GM18873 (cell line): ENCODE measurements around the gene TGFB3.
"Not testable (repeated sequence)": the region's sequence is repeated elsewhere in the genome, so short reads cannot be mapped to it uniquely, and the experiment has no call there.

Experiments used
- ATAC-seq: cut with Tn5 transposase; IDR thresholded peaks from one replicate; pipeline ENCODE4 v1.9.1; 2021; ENCODE audit warnings: mild to moderate bottlenecking, moderate library complexity, moderate number of reproducible peaks; ENCODE audit not compliant: unreplicated experiment, low FRiP score

Gene TGFB3

DNA sequence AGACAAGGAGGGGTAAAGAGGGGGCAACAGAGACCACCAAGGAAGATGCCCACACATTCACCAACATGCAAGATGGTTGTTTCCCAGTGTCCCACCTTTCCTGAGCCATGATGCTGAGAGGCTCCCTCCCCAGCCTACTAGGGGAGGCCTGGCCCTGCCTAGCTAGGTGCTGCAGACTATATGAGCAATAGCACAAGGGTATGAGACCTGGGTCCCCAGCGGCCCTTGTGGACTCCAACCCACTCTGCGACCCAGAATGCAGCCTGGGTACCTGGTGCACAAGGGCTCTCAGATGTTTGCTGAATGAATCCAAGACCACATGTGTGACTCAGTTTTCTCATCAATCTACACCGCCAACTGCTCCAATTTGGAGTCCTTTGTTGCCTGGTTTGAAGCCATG, 13.9 kb downstream of the TGFB3 start:
- no peak for ATAC-seq

DNA sequence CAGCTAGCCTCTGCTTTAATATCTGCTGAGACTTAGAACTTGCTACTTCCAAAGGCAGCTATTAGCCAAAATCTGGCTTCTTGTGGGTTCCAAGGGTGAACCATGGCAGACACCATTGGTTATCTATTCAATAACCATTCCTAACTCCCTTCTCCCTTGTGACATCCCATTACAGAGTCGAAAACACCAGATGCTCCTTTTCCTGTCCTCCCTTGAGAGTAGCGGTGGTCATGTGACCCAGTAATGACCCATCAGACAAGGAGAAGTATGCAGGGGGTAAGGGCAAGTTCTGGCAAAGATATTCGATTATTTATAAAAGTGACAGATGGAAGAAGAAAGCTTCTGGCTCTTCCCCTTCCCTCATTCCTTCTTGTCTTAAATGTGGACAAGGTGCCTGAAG, 20.1 kb downstream of the TGFB3 start:
- no peak for ATAC-seq

DNA sequence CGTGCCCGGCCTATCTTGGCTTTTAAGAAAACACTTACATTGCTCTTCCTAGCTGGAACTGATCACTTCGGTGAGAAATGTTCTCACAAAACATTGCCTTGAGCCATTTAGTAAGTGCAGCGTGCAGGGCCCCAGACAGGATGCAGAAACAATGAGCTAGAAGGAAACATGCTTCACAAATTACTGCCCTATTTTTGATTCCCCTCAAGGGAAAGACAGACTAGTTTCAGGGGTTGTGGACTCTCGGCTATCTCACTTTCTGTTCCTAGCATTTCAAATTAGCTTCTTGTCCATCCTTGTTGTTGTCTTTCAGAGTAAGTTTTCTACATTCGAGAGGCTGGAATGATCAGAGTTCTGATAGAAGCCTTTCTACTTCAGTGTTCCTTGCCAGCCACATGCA, 21.6 kb downstream of the TGFB3 start:
- no peak for ATAC-seq

DNA sequence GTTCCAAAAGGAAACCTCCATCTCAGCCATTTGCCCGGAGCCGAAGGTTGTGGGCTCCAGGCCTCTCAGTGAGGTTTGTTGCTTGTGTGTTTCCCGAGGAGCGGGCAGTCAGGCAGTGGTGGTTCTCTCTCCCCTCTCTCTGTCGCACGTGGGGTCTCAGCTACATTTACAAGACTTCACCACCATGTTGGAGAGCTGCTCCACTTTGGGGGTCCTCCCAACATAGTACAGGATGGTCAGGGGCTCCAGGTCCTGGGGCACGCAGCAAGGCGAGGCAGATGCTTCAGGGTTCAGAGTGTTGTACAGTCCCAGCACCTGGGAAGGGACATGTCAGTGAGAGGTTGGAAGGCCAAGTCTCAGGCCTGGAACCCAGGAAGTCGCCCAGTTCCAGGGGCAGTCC, 22.8 kb downstream of the TGFB3 start:
- ATAC-seq, result no peak

DNA sequence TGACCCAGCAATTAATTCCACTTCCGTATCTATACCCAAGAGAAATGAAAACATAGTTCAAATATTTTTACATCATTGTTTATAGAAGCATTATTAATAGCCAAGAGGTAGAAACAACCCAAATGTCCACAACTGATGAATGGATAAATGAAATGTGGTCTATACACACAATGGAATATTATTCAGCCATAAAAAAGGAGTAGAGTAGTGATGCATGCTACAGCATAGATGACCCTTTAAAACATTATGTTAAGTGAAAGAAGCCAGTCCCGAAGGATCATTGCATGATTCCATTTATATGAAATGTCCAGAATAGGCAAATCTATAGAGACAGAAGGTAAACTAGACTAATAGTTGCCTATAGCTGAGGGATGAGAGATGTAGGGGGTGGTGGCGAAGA, 29.3 kb downstream of the TGFB3 start:
- ATAC-seq, result no peak

DNA sequence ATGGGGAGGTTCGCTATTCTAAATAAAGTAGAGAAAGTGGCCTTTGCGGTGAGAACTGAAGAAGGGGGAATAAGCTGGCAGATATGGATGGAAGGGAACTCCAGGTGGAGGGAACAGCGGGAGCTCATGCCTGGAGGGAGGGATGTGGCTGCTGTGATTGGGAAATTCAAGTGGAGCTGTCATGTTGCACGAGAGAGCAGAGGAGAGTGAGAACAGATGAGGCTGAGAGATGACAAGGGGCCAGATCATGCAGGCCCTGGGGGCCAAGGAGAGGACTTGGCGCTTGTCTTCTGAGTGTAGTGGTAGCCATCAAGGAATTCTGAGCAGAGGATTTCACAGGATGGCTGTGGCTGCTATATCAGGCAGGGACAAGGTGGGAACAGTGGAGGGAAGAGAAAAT, 35.0 kb downstream of the TGFB3 start:
- no peak for ATAC-seq

DNA sequence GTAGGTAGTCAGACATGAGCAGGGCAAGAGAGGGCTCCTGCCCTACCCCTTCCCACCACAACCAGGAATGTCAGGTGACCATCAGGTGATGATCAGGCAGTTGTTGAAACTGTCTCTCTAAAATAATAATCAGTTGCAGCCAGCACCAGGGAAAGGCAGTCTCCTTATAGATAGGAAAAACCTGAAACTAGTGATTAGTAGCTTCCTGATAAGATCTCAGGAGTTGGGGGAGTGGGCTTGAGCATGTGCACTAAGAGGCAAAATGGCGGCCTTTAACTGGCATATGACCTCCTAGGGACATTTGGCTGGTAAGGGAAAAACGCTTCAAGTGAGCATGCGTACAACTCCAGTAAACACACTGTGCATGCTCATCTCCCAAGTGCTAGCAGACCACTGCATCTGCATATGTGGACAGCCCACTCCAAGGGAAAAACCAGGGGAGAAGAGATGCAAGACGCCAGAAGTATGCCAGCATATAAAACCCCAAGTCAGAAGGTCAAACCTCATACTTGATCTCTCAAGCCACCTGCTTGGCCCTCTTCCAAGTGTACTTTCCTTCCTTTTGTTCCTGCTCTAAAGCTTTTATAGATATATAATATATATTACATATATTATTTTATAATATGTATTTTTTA, 37.1 kb downstream of the TGFB3 start:
- no peak for ATAC-seq

DNA sequence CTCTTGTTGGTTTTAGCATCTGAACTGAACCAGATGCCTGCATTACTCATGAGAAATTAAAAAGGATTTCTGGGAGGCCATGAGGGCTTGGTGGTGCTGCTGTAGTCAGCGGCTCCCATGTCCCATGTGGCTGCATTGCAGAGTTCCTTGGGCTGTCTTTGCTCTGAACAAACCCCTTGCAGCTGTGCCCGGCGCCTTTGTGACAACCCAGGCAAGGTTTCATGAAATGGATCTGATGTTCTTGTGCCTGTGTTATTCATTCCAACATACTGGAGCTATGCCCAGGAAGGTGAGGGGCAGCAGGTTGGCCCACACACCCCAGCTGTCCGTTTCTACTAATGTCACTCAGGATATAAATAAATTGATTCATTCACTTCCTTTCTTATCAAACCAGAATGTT, 40.8 kb downstream of the TGFB3 start:
- ATAC-seq, result no peak

DNA sequence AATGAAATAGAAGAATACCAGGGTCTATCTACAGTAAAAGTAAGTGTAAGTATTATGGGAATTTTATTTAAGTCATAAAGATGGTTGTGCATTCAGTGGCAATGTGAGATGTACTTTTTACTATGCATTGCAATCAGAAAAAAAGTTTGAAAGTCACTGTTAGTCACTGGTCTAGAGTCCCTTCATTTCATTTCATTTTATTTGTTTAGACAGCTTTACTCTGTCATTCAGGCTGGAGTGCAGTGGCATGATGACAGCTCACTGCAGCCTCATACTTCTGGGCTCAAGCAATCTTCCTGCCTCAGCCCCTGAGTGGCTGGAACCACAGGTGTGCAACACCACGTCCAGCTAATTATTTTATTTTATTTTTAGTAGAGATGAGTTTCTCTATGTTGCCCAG, 42.6 kb downstream of the TGFB3 start:
- no peak for ATAC-seq

DNA sequence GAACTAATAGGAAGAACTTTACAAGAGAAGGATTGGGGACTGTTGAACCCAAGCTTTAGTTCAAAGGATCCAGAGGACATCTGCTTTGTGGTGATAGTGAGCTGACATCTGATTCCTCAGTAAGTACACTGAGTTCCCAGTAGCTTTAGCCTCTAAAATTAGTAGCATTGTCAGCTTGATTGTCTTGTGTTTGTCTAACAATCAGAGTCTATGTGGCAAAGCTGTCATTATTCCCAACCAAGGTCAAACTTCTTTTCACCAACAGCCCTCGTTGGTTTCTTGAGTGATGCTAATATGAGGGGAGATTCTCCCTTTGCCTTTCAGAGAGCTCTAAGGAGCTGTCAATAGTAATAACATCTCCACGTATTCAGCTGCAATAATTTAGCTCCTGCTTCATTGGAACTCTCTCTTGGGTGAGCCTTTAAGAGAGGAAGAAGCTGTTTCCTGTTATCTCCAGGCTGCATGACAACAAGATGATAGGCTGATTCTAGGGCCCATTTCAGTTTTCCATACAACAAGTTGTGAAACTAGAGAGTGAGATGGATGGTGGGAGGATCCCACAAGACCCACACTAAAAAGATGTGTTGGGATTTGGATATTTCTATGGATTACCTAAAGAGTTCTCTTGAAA, 46.7 kb downstream of the TGFB3 start:
- ATAC-seq, result no peak

DNA sequence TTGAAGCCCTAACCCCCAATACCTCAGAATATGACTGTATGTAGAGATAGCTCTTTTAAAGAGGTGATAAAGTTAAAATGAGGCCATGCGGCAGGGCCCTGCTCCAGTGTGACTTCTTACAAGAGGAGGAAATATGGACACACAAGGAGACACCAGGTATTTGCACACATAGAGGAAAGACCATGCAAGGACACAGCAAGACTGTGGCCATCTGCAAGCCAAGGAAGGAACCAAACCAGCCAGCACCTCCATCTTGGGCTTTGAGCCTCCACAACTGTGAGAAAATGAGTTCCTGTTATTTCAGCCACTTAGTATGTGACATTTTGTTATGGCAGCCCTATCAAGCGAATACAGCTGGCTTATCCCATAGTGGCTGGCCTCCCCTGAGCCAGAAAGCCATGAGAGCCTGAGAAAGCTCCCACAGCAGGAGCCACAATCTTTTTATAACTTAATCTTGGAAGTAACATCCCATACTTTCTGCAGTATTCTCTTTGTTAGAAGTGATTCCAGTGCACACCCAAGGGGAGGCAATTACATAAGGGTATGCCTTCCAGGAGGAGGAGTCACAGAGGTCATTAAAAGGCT, 48.0 kb downstream of the TGFB3 start:
- ATAC-seq, result no peak

DNA sequence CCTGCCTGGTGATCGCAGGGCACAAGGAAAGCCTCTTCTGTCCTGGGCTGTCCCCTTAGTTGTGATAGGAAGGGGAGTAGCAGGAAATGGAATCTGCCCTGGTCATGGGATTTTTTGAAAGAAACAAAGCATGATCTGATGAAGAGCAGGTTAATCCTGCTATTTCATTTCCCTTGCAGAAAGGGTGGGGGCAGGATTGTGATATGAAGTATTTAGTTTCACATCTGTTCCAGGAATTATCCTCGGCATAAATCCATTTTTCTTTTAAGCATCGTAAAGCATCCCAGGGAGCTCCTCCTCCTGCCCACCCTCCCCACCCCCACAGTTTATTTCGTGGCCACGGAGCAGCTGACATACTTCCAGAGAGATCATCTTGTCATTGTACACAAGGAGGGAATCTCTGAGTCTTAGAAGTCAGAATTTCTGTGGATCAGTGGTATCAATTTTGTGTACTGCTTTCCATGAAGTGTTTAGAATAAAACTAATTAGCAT, 53.1 kb downstream of the TGFB3 start:
- ATAC-seq, result no peak

DNA sequence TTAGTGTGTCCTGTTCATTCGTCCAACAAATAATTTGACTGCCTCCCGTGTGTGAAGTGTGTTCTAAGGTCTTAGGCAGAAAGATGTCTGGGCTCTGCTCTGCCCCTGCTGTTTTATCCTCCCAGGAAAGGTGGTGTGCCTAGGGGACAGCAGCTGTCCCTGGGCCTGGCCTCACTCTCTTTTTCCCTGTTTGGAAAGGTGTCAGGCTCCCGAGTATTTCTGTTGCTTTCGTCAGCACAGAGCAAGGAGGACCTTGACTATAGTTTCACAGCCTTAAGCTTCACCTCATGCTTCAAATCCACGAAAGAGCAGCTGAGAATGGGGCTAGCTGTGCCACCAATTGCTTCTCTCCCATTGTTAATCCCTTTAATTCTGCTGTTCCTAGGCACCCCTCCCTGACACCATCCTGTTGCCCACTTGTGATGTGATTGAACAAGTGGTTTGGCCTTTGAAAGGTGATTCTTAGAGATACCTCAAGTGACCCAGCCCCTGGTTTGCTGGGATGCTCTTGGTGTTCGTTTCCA, 54.2 kb downstream of the TGFB3 start:
- no peak for ATAC-seq

DNA sequence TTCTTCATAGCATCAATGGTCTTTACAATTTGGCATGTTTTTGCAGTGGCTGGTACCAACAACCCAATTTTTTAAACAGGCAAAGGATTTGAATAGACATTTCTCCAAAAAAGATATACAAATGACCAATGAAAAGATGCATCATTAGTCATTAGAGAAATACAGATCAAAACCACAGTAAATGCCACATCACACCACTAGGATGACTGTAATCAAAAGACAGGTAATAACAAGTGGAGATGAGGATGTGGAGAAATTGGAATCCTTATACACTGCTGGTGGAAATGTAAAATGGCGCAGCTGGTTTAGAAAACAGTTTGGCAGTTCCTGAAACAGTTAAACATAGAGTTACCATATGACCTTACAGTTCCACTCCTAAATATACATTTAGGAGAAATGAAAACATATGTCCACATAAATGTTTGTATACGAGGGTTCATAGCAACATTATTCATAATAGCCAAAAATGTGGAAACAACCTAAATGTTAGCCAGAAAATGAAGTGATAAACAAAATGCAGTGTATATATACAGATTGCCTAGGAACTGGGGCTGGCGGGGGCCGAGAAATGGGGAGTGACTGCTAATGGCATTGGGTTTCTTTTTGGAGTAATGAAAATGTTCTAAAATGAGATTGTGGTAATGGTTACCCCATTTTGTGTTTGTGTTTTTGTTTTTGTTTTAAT, 55.2 kb downstream of the TGFB3 start:
- no peak for ATAC-seq

DNA sequence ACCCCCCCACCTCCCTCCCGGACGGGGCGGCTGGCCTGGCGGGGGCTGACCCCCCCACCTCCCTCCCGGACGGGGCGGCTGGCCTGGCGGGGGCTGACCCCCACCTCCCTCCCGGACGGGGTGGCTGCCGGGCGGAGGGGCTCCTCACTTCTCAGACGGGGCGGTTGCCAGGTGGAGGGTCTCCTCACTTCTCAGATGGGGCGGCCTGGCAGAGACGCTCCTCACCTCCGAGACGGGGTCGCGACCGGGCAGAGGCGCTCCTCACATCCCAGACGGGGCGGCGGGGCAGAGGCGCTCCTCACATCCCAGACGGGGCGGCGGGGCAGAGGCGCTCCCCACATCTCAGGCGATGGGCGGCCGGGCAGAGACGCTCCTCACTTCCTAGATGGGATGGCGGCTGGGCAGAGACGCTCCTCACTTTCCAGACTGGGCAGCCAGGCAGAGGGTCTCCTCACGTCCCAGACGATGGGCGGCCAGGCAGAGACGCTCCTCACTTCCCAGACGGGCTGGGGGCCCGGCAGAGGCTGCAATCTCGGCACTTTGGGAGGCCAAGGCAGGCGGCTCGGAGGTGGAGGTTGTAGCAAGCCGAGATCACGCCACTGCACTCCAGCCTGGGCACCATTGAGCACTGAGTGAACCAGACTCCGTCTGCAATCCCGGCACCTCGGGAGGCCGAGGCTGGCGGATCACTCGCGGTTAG, 56.5 kb downstream of the TGFB3 start:
- not testable (repeated sequence) for ATAC-seq

DNA sequence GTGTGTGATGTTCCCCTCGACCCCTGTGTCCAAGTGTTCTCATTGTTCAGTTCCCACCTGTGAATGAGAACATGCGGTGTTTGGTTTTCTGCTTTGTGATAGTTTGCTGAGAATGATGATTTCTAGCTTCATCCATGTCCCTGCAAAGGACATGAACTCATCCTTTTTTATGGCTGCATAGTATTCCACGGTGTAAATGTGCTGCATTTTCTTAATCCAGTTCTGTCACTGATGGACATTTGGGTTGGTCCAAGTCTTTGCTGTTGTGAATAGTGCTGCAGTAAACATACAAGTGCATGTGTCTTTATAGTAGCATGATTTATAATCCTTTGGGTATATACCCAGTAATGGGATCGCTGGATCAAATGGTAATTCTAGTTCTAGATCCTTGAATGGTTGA, 61.4 kb downstream of the TGFB3 start:
- ATAC-seq, result not testable (repeated sequence)

DNA sequence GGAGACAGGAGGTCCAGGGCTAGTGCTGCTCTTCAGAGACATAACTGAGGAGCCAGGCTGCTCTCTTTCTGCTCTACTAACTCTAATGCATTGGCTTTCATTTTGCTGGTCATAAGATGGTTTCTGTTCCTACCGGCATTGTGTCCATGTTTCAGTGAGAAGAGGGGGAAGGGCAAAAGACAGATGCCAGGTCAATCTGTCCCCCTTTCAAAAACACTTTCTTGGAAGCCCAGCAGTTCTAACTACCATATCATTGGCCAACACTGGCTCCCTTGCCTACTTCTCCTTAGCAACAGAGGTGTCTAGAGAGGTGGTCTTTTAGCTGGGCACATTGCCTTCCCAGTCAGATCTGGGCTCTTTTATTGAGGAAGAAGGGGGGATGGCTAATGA, 63.9 kb downstream of the TGFB3 start:
- ATAC-seq, result no peak

DNA sequence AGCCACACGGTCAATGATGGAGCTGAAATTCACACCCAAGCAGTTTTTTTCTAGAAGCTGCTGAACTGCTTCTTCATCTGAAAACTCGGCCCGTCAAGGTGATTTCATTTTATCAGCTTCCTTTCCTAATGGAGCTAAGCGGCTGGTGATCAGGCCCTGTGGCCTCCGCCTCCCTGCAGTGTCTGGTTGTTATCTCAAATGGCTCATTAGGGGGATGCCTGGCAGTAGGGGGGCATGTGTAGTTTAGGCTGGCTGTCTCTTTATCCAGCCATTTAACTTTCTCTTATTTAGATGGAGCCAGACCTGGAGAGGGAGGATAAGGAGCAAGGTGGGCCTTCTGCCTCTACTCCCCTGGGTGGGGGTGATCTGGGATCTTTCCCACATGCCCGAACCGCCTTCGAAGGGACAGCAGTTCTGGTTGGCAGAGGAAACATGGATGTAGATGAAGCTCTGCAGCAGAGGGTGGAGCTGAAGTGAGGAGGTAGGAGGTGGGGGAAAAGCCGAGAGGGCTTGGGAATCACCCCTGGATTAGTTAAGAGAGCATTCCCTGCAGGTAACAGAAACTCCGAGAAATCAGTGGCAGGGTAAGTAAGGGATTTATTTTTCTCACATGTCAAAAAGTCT, 64.4 kb downstream of the TGFB3 start:
- no peak for ATAC-seq

DNA sequence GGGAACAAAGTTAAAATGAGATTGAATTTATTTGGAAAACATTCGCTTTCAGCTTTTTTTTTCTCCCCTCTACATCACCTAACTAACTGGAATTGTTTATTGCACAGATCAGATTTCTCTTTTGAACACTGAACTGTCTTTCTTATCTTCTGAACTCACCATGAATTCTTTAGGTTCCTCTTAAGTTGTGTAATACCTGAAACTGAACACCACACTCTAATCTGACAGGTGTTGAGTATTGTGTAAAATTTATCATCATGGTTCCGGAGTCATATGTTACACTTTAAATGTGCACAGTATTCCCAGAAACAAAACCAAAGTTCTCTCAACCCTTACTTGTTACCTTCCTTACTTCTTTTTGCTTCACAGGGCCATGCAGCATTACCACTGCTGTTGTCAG, 66.8 kb downstream of the TGFB3 start:
- ATAC-seq, result no peak

DNA sequence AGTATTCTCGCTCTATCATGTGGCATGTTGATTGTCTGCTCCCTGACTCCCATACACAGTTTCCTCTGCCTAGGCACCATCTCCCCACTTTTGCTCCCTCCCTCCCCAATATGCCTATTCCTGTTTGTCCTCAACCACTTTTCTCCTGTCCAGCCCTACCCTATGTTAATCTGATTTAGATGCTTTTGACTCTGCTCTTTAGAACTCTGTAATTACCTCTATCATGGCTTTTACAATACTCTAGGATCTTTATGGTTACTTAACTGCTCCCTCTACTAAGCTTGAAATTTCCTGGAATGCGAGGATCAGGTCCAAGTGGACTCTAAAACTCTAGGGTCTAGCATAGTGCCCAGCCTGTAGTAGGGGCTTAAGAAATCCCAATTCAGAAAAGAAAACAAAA, 68.6 kb downstream of the TGFB3 start:
- no peak for ATAC-seq
